ENCODE results near the gene SPATA32.

Gene SPATA32

DNA sequence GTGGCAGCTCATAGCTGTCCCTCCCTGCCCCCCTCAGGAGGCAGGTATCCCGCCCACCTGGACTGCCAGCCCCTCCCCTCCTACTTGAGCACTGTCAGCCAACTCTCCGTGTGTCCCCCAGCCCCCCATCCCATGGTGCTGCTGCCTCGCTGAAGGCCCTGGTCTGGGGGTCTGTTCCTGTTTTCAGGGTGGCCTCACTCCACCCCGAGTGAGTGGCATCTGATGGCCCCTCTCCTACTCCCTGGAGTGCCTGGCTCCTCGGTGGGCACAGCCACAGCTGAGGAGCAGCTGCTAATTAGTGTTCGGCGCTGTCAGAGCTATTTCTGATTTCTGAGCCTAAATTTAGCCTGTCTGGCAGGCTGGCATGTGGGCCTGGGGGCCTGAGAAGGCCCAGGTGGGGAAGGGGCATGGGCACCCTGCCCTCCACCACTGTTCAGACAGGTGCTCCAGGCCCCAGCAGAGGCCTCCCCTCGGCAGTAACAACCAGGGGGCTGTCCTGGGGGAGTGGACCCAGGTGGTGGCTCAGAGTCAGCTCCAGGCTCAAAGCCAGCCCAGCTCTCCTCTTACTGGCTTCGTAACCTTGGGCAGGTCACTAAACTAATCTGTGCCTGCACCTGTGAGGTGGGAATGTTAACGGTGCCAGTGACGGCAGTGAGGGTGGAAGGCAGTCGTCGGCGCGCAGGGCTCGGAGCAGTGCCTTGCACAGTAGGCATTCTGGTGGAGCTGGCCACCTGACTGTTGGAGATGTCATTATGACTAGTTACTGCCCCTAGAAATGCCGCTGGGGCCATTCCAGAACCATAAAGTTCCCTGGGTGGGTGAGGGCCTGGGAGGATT lies 33.8 kb downstream of the SPATA32 start:
- DNase-seq = no peak

DNA sequence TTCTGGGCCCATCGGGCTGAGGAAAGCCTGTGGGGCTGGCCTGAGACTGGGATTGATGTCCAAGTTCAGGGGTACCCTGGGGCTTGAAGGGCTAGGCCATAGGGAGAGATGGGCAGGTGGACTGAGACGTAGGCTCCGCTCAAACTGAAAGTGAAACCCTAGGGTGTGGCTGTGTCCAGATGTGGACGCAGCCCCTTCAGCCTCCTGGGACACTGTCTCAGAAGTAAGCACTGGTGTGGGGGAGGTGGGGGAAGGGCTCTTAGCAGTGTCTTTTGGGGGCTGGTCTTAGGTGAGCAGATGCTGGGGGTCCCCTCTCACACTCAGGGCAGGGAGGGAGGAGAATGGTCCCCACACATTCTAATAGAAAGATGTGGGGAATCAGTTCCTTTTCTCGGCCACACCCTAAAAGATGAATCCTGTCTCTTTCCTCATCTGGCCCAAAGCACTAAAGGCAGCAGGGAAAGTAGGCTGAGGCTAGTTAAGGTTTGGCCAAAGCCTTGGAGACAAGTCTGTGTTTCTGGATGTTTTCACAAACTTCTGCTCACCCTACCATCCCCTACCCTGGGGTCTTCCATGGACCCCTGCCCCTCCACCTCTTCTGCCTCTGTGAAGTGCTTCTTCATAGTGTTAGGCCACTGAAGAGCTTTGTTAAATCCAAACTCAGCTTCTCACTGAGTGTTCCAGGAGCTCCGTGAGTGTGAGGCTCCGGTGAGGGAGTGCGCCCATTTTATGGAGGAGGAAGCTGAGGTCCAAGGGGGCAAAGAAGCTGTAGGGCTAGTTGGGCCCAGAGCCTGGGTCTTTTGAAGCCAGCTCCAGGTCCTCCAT lies 34.6 kb downstream of the SPATA32 start:
- DNase-seq = no peak

DNA sequence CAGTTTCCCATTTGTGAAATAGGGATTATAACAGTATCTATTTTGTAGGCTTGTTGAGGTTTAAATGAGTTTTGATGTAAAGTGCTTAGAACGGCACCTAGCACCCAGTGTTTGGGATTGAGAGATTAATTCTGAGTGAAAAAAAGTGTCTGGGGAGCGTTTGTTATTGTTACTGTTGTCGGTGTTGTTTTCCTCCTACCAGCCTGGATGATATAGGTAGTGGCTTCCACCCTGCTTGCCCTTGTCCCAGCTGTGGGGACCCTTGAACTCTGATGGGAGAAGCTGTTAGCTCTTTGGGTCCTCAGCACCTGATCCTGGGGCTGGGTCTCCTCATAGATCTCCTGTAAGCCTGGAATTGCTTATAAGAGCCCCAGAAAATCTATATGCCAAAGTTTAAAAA lies 35.3 kb downstream of the SPATA32 start:
- no peak for DNase-seq

DNA sequence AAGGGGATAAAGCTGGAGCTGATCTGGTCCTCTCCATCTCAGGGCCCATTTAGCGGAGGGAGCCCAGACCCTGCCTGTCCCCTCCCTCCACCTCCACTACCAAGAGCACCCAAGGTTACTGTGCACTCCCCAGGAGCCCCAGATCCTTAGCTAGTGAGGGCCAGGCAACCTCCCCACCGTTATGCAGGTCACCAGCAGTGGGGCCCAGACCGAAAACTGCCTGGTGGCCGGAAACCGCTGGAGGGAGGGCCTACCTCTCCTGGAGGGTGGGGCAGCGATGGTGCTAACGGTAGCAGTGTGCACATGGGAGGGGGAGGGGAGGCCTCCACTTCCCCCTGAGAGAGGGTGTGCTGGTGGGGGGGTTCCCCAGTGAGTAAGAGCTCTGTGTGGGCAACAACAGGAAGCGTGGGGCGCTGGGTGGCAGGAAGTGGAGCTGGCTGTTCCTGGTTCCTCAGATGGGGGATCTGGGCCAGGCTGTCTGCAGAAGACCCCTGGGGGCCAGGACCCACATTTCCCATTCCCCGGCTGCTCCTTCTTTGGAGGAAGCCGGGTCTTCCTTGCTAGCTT lies 35.8 kb downstream of the SPATA32 start:
- DNase-seq = no peak

DNA sequence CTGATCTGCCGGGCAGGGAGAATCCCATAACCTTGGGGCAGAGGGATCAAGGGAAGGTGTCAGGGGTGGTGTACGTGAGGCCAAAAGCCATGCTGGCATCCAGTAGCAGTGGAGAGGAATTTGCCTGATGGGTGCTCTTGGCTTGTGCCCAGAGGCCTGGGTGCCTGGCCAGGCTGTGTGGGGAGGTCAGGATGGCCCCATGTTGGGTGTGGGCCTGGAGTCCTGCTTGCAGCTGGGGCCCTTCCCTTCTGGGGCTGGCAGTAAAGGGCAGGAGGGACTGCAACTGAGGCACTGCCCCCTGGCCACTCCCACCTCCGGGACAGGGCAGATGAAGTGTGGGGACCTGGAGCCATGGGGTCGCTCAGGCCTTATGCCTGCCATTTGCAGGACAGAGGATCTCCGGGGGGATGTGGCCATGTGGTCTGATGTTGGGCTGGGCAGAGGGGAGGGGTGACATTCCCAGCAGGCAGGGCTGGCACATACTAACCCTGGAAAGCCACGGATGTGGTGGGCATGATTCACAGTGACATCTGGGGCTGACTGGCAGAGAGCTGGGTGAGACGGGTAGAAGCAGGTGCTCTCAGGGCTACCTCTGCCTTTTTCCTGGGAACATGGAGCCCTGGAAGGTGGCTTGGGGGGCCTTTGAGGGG lies 36.7 kb downstream of the SPATA32 start:
- no peak for DNase-seq

DNA sequence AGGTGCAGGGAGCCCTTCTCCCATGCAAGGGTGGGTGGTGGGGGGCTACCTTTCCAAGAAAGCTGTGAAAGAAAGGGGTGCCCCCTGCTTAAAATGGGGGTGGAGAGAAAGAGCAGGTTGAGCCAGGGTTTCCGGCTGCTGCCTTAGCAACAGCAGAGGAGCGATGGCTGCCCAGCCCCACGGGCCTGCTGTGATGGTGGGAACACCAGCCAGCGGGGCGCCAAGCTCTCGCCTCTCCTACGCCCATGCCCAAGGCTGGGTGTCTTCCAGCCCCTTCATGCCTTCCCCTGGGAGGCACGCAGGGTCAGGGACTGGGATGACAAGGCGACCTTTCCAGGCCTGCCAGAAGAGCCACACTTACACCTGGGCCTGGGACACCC lies 37.2 kb downstream of the SPATA32 start:
- DNase-seq = no peak

DNA sequence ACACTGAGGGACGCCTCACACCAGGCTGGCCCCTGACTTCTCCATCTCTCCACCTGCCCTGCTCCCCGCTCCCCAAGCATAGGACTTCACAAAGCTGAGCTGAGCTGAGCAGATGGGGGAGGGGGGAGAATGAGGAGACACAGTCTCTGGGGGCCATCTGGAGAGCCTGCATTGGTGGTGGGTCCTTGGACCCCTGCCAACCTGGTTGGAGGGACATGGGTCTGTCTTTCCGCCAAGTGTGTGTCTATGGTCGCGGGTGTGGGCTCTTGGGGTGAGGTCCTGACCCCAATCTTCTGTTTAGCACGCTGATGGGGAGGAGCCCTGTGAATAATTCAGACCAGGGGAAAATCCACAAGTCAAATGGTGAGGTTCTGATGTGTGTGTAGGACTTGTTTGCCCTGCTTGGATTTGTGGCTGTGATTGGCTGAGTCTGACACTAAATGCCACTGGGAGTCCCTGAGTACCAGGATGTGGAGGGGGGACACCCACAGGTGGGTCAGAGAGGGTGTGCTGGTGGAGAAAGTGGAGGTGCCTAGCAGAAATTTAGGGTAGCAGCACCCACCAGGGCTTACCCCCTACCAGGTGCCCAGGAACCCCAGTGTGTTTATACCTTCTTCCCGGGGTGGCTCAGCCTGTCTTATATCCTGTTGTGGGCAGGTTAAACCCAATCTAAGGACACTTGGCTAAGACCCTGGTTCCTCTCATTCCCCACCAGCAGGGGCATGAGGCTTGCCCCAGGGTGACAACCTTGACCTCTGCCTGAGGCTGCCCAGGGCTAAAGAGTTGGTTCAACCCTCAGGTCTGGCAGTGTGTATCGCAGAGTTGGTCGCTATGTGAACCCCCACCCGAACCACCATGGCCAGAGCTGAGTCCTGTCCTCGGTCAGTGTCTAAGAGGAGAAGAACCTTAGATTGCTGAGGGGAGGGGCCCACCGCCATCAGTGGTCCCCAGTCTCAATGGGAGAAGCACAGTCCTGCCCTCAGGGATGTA lies 38.1 kb downstream of the SPATA32 start:
- no peak for DNase-seq

DNA sequence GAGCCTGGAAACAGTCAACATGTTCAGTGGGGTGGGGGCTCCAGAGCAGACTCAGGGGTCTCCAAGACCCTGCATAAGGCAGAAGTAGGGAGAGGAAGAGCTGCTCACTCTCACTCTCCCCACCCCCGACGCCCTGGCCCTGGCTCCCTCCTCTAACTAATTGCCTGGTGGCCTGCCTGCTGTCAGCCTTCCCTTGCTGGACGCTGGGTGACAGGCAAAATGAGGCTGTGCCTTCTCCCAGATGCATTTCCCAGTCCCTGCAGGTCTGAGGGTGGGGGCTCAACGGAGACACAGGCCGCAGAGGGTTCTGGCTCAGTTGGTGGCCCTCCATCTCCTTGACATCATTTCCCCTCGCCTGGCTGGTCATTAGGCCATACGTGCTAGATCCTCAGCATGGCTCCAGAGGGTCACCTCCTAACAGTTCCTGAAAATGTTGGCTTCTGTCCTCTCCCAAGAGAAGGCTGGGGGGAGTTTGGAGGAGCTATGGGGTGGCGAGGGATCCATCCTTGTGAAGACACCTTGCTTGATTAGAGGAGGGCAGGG lies 38.8 kb downstream of the SPATA32 start:
- no peak for DNase-seq

DNA sequence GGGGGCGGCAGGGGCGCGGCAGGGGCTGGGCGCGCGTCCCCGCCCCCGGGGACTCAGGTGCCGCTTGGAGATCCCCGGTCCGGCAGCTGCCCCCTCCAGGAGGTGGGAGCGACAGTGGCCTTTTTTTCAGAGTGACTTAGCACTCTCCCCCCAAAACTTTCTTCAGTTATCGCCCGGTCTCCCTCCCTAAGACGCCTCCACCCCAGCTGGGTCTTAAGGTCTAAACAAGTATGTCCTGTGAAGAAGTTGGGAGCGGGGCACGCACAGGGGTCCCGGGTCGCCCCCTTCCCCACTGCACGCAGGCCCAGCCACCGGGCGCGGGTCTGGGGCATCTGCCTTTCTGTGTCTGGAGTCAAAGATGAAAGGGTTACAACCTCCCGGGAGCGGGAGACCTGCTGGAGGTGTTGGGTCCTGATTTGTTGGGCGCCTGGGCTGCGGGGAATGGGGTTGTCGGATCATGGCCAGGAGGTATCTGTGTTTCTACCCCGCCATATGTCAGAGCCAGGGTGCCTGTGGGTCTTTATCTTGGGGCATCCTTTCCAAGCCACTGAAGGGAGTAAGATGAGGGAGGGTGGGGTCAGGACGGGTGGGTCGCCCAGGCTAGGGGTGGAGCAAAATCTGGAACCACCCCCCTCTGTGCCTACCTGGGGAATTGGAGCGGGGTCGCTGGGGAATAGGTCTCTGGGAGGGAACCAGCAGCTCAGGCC lies 39.5 kb downstream of the SPATA32 start:
- DNase-seq = peak; percentile 34

DNA sequence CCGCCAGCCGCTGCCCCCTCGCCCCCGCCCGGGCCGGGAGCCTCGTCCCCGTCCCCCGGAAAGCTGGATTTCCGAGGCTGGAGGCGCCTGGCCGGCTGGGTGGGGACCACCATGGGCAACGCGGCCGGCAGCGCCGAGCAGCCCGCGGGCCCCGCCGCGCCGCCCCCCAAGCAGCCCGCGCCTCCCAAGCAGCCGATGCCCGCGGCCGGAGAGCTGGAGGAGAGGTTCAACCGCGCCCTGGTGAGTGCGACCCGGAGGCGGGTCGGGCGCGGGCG lies 39.9 kb downstream of the SPATA32 start:
- DNase-seq = no peak

DNA sequence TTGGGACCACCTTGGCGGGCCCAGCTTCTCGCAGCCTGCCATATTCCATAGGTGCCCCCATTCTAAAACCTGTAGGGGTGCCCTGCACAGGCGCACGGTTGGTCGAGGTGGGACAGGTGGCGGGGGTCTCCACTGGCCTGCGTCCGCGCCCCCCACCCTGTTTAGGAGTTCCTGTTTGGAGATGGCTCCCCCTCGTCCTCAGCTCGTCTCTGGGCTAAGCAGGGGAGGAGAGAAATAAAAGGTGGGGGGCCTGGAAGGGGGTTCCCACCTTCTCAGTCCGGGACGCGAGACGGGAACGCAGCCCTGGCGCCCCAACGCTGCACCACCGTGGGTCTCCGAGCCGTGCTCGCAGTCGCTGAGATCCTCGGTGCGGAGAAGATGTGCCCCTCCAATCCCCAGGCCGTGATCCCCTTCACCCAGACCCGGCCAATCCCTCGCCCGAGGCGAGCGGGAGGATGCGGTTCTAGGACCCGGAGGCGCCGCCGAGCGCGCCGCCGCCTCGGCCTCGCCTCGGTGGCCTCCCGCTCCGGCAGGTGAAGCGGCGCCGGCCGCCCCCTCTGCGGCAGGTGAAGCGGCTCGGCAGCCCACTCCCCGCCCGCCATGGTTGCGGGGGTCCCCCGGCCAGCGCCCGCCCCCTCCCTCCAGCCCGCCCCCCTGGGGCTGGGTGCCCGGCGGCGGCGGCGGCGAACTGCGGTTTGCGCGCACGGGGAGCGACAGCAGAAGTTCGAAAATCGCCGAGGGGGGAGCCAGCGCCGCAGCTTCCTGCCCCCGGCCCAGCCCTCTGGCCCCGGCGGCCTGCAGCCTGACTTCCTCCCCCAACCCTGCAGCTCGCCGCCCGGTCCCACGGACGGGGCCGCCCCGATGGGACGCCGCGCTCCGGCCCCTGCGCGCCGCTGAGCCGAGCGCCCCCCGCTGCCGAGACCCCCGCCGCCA lies 40.5 kb downstream of the SPATA32 start, which contains the start of gene FMNL1:
TSS of gene FMNL1 (plus strand) at position 805 of the 933 bp plus-strand sequence. CDS start 240 bp downstream, outside the sequence.
- peak; percentile 58 for DNase-seq

DNA sequence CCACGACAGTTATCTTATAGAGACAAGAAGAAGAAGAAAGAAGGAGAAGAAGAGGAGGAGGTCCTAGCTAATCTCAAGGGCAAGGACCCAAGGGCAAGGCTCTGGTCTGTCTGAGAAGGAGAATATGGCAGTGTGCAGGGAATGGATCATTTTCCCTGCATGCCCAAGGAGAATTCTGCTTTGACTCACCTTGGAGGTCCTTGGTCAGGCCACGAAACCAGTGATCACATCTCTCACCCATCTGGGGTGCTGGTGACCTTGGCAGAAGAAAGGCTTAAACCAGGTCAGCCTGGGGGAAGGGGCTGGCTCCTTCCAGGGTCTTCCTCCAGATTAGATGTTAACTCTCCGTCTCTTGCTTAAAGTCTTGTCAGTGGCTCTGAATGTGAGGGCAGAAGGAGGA lies 41.8 kb downstream of the SPATA32 start:
- DNase-seq = no peak

DNA sequence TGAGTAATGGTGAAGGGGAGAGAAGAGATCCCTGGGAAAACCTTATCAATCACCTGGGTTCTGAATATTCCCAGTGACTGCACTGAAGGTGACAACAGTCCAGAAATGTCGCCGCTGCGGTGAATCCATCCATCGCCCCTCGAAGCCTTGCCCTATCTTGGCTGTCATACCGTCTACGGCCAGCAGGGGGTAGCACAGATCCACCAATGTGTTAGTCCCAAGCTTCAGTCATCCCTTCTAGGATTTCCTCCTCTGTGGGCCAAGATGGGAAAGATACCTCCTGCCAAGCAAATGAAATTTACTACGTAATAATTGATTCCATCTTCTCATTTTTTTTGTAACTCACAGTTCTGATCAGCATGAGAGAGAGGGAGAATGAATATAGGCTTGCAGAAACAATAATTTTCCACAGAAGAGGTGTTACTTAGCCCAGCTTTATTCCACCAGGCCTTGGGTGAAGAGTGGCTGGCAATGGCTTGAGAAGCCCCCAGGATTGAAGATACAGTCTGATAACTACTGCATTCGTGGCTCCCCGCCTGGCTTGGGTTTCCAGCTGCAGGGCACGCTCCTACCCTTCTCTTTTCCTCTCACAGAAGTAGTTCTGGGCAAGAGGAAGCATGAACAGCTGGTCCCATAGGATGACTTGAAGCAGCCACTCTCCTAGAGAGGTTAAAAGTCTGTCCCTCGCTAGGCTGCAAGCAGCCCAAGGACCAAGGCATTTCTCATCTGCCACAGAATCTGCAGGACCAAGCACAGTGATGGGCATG lies 42.8 kb downstream of the SPATA32 start:
- DNase-seq = peak; percentile 88

Data from DMS53 (cell line).